Measurements from ENCODE around the gene FBXO36.

The FBXO36 gene

GRCh38 chr2:229943171-229943570, 20.9 kb downstream of the FBXO36 start:
- ATAC-seq: no peak
- TF ChIP-seq ZFP3 (CRISPR knock-in tag; IDR thresholded peaks at IDR 0.05): no peak
- no peak for TF ChIP-seq TOX (CRISPR knock-in tag; IDR thresholded peaks at IDR 0.05; ENCODE audit: borderline replicate concordance)
- TF ChIP-seq, protein P1, sequence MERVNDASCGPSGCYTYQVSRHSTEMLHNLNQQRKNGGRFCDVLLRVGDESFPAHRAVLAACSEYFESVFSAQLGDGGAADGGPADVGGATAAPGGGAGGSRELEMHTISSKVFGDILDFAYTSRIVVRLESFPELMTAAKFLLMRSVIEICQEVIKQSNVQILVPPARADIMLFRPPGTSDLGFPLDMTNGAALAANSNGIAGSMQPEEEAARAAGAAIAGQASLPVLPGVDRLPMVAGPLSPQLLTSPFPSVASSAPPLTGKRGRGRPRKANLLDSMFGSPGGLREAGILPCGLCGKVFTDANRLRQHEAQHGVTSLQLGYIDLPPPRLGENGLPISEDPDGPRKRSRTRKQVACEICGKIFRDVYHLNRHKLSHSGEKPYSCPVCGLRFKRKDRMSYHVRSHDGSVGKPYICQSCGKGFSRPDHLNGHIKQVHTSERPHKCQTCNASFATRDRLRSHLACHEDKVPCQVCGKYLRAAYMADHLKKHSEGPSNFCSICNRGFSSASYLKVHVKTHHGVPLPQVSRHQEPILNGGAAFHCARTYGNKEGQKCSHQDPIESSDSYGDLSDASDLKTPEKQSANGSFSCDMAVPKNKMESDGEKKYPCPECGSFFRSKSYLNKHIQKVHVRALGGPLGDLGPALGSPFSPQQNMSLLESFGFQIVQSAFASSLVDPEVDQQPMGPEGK (CRISPR knock-in tag; IDR thresholded peaks at IDR 0.05; ENCODE audit: borderline replicate concordance): no peak
- no peak for TF ChIP-seq ZNF8 (CRISPR knock-in tag; IDR thresholded peaks at IDR 0.05)
- TF ChIP-seq, protein P2, sequence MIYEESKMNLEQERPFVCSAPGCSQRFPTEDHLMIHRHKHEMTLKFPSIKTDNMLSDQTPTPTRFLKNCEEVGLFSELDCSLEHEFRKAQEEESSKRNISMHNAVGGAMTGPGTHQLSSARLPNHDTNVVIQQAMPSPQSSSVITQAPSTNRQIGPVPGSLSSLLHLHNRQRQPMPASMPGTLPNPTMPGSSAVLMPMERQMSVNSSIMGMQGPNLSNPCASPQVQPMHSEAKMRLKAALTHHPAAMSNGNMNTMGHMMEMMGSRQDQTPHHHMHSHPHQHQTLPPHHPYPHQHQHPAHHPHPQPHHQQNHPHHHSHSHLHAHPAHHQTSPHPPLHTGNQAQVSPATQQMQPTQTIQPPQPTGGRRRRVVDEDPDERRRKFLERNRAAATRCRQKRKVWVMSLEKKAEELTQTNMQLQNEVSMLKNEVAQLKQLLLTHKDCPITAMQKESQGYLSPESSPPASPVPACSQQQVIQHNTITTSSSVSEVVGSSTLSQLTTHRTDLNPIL (CRISPR knock-in tag; IDR thresholded peaks at IDR 0.05; ENCODE audit: low read depth): no peak
- TF ChIP-seq ISL1 (CRISPR knock-in tag; IDR thresholded peaks at IDR 0.05): no peak
- TF ChIP-seq, protein P3, sequence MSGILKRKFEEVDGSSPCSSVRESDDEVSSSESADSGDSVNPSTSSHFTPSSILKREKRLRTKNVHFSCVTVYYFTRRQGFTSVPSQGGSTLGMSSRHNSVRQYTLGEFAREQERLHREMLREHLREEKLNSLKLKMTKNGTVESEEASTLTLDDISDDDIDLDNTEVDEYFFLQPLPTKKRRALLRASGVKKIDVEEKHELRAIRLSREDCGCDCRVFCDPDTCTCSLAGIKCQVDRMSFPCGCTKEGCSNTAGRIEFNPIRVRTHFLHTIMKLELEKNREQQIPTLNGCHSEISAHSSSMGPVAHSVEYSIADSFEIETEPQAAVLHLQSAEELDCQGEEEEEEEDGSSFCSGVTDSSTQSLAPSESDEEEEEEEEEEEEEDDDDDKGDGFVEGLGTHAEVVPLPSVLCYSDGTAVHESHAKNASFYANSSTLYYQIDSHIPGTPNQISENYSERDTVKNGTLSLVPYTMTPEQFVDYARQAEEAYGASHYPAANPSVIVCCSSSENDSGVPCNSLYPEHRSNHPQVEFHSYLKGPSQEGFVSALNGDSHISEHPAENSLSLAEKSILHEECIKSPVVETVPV (CRISPR knock-in tag; IDR thresholded peaks at IDR 0.05): no peak
- no peak for TF ChIP-seq BACH2 (CRISPR knock-in tag; IDR thresholded peaks at IDR 0.05; ENCODE audit: borderline replicate concordance)
- TF ChIP-seq ZFP30 (CRISPR knock-in tag; IDR thresholded peaks at IDR 0.05): no peak
- no peak for TF ChIP-seq RARB (CRISPR knock-in tag; IDR thresholded peaks at IDR 0.05)
- no peak for TF ChIP-seq TCF4 (CRISPR knock-in tag; IDR thresholded peaks at IDR 0.05; ENCODE audit: borderline replicate concordance)
- TF ChIP-seq GLIS3 (CRISPR knock-in tag; IDR thresholded peaks at IDR 0.05): no peak
- TF ChIP-seq ZNF70 (CRISPR knock-in tag; IDR thresholded peaks at IDR 0.05): no peak
- TF ChIP-seq ZC3H10 (CRISPR knock-in tag; IDR thresholded peaks at IDR 0.05): no peak
- no peak for TF ChIP-seq ARNTL (CRISPR knock-in tag; IDR thresholded peaks at IDR 0.05; ENCODE audit: borderline replicate concordance, low read depth)

DNA sequence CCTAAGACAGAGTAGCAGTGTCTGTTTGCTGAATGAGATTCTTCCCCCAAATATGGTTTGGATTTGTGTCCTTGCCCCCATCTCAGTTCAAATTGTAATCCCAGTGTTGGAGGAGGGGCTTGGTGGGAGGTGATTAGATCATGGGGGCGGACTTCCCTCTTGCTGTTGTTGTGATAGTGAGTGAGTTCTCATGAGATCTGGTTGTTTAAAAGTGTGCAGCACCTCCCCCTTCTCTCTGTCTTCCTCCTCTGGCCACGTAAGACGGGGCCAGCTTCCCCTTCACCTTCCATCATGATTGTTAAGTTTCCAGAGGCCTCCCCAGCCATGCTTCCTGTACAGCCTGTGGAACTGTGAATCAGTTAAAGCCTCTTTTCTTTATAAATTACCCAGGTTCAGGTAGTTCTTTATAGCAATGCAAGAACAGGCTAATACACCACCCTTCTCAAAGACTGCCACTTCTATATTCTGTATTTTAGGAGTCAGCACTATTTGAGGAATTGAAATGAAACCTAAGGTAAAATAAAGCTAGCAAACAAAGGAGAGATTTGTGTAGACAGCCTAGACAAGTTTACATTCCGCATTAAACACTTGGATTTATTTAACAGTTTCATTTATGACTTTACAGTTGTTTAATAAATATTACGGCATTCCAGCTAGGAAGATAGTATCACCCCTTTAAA, 21.6 kb downstream of the FBXO36 start:
- no peak for ATAC-seq

GRCh38 chr2:229945975-229946374, 23.7 kb downstream of the FBXO36 start:
- no peak for TF ChIP-seq GLIS3 (CRISPR knock-in tag; IDR thresholded peaks at IDR 0.05)
- no peak for TF ChIP-seq PPARA (CRISPR knock-in tag; IDR thresholded peaks at IDR 0.05; ENCODE audit: borderline replicate concordance)
- no peak for TF ChIP-seq OSR1 (CRISPR knock-in tag; IDR thresholded peaks at IDR 0.05)
- TF ChIP-seq BACH2 (CRISPR knock-in tag; IDR thresholded peaks at IDR 0.05; ENCODE audit: borderline replicate concordance): no peak
- no peak for TF ChIP-seq SNAI2 (CRISPR knock-in tag; IDR thresholded peaks at IDR 0.05)
- TF ChIP-seq ZNF565 (CRISPR knock-in tag; conservative IDR thresholded peaks at IDR 0.05; ENCODE audit: low read depth): no peak
- no peak for TF ChIP-seq ZNF70 (CRISPR knock-in tag; IDR thresholded peaks at IDR 0.05)
- TF ChIP-seq, protein P1 (CRISPR knock-in tag; IDR thresholded peaks at IDR 0.05; ENCODE audit: borderline replicate concordance): no peak
- TF ChIP-seq RARB (CRISPR knock-in tag; IDR thresholded peaks at IDR 0.05): no peak
- TF ChIP-seq, protein P3 (CRISPR knock-in tag; IDR thresholded peaks at IDR 0.05): no peak

More for the DNA sequence above, 21.6 kb downstream of the FBXO36 start:
- TF ChIP-seq PPARA (CRISPR knock-in tag; IDR thresholded peaks at IDR 0.05; ENCODE audit: borderline replicate concordance) (no peak), ZNF8 (CRISPR knock-in tag; IDR thresholded peaks at IDR 0.05) (no peak), ZNF565 (CRISPR knock-in tag; conservative IDR thresholded peaks at IDR 0.05; ENCODE audit: low read depth) (no peak), TOX (CRISPR knock-in tag; IDR thresholded peaks at IDR 0.05; ENCODE audit: borderline replicate concordance) (no peak)

DNA sequence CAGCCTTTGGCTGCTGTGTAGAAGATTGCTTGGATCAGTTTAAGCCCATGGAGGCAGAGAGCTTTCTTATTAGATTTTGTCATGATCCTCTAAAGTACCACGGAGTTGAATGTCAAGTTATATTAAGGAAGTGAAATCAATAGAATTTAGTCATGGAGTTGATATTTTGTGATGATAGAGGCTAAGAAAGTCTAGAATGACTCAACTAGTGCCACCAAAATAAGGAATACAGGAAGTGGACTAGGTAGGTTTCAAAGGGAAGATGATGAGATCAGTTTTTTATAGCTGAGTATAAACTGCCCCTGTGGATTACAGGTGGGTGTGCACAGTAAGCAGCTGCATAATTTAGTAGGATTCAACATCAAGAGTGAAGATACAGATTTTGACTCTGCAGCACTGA, 25.2 kb downstream of the FBXO36 start:
- ATAC-seq: no peak
- no peak for TF ChIP-seq CSDC2 (CRISPR knock-in tag; IDR thresholded peaks at IDR 0.05)
- TF ChIP-seq BACH2 (CRISPR knock-in tag; IDR thresholded peaks at IDR 0.05; ENCODE audit: borderline replicate concordance): no peak
- TF ChIP-seq POU6F1 (CRISPR knock-in tag; IDR thresholded peaks at IDR 0.05; ENCODE audit: borderline replicate concordance, low read depth): no peak
- TF ChIP-seq ZFP30 (CRISPR knock-in tag; IDR thresholded peaks at IDR 0.05): no peak
- TF ChIP-seq ZNF565 (CRISPR knock-in tag; conservative IDR thresholded peaks at IDR 0.05; ENCODE audit: low read depth): no peak
- no peak for TF ChIP-seq GLIS3 (CRISPR knock-in tag; IDR thresholded peaks at IDR 0.05)
- no peak for TF ChIP-seq ARNTL (CRISPR knock-in tag; IDR thresholded peaks at IDR 0.05; ENCODE audit: borderline replicate concordance, low read depth)
- TF ChIP-seq, protein P2 (CRISPR knock-in tag; IDR thresholded peaks at IDR 0.05; ENCODE audit: low read depth): no peak
- TF ChIP-seq TCF4 (CRISPR knock-in tag; IDR thresholded peaks at IDR 0.05; ENCODE audit: borderline replicate concordance): no peak

More at GRCh38 chr2:229945975-229946374, 23.7 kb downstream of the FBXO36 start:
- no peak for ATAC-seq

All from SK-N-SH treated with all-trans-retinoic acid at 6 μM for 48 hours (cell line).